Skin of body (tissue), 3 donors: ENCODE measurements around the gene SH3D19. TPM values are rescaled to one million over a fixed set of nuclear protein-coding genes. Genes with fewer than 3 reads are reported as not detected.
"Not testable (repeated sequence)": the region's sequence is repeated elsewhere in the genome, so short reads cannot be mapped to it uniquely, and the experiment has no call there.

Source experiments
- DNase-seq: peaks from one replicate; lab custom pipeline; 2025; lab: John Stamatoyannopoulos, UW
- small RNA-seq: library from RNA; depleted of rRNA; stranded (forward); fragments of <200 nt; gene quantifications from one replicate; pipeline ENCODE3, GENCODE V24; 2014; ENCODE audit warnings: low replicate concordance
- total RNA-seq: library from RNA; depleted of rRNA; stranded (reverse); fragments of >200 nt; gene quantifications from one replicate; pipeline ENCODE4 v1.2.3, GENCODE V29; 2014

SH3D19 gene
- total RNA-seq, 1 donor from 2014 or later, result 47.8 TPM

GRCh38 chr4:151103758-151104157 lies 221.6 kb downstream of the SH3D19 start:
- DNase-seq, result no peak

GRCh38 chr4:151100531-151100930 lies 224.9 kb downstream of the SH3D19 start:
- DNase-seq, result peak; percentile 3

- DNase-seq, result no peak
These were observed 225.4 kb downstream of the SH3D19 start for GRCh38 chr4:151099976-151100417.

GRCh38 chr4:151099229-151099975 lies 226.0 kb downstream of the SH3D19 start, which contains the start of gene RPS3A:
Gene RPS3A (plus strand): TSS chr4:151099628. CDS start chr4:151099653, 25 bp downstream.
- peak; percentile 96 for DNase-seq

- no peak for DNase-seq
These were observed 226.5 kb downstream of the SH3D19 start for GRCh38 chr4:151098979-151099228.

- no peak for DNase-seq
These were observed 227.6 kb downstream of the SH3D19 start for GRCh38 chr4:151097759-151098158.

GRCh38 chr4:151095142-151095541 lies 230.3 kb downstream of the SH3D19 start:
- DNase-seq, result no peak

- DNase-seq, result no peak
These were observed 231.1 kb downstream of the SH3D19 start for GRCh38 chr4:151094290-151094751.

GRCh38 chr4:151093203-151093602 lies 232.2 kb downstream of the SH3D19 start:
- DNase-seq, result no peak

GRCh38 chr4:151092488-151092887 lies 232.9 kb downstream of the SH3D19 start:
- DNase-seq, result no peak

GRCh38 chr4:151091047-151091446 lies 234.4 kb downstream of the SH3D19 start:
- DNase-seq, result no peak

GRCh38 chr4:151087467-151087866 lies 237.9 kb downstream of the SH3D19 start:
- no peak for DNase-seq

GRCh38 chr4:151077978-151078377 lies 247.4 kb downstream of the SH3D19 start:
- DNase-seq, result not testable (repeated sequence)

- DNase-seq, result no peak
These were observed 250.9 kb downstream of the SH3D19 start for GRCh38 chr4:151074416-151074916.

Small RNA genes within 50 kb of the gene (small RNA-seq; reads per million reads assigned to genes)
- not detected for gene AC104819.2
- not detected for gene RNU6-1282P
- not detected for gene SNORD73A
- 1.9 reads per million, percentile 85 among the genes with 10 or more reads in this experiment for gene SNORD73B

Other genes starting within 250 kb of the SH3D19 start
- gene RPS3A, start 226.0 kb downstream of the SH3D19 start, total RNA-seq, result 3,119 TPM
- not detected for gene PRSS48, start 48.4 kb downstream of the SH3D19 start, total RNA-seq
- gene FHIP1A, start 83.6 kb upstream of the SH3D19 start, total RNA-seq, result 30.6 TPM